Astrocyte of the hippocampus (primary cell): ENCODE data around the gene USP31.
A peak's percentile ranks its signal among the peaks of the same experiment; 100 is the strongest.
"Not testable (repeated sequence)": the region's sequence is repeated elsewhere in the genome, so short reads cannot be mapped to it uniquely, and the experiment has no call there.

ENCODE experiments used
- DNase-seq: peaks from one replicate; pipeline ENCODE4 v3.0.0; 2011; ENCODE audit warnings: low read depth, low spot score

Gene USP31

DNA sequence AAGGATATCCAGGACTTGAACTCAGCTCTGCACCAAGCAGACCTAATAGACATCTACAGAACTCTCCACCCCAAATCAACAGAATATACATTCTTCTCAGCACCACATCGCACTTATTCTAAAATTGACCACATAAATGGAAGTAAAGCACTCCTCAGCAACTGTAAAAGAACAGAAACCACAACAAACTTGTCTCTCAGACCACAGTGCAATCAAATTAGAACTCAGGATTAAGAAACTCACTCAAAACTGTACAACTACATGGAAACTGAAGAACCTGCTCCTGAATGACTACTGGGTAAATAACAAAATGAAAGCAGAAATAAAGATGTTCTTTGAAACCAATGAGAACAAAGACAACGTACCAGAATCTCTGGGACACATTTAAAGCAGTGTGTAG lies 52.8 kb downstream of the USP31 start:
- DNase-seq = not testable (repeated sequence)

GRCh38 chr16:23094136-23094535 lies 55.1 kb downstream of the USP31 start:
- not testable (repeated sequence) for DNase-seq

GRCh38 chr16:23092801-23093117 lies 56.5 kb downstream of the USP31 start:
- no peak for DNase-seq

DNA sequence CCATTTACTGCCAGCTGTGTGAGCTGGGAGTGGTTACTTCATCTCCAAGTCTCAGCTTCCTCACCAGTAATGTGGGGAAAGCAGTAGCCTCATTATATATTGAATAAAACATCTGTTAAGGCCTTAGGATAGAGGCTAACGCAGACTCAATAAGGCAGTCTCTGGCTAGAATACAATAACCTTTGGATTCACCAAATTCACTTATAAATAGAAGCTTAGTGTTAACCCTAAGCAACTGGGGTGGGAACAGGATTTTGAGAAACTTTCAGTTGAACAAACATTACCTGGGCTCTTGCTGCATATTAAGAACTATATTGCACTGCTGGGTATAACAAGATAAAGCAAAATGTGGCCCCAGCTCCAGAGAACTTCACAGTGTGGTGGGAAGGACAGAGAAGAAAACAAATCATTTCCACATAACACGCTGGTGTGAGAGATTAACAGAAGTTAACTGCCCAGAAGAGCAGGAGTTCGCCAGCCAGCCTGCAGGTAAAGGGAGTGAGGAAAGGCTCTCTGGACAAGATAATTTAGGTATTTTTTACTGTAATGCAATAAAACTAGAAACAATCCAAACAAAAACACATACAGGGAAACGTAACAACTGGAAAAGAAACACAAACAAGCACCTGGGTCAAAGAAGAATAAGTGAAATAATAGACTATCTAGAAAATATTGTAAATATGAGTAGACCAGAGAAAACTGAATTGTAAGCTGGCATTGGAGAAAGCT lies 57.0 kb downstream of the USP31 start:
- DNase-seq = no peak

- no peak for DNase-seq
Observed at GRCh38 chr16:23089111-23089510, 60.1 kb downstream of the USP31 start.

DNA sequence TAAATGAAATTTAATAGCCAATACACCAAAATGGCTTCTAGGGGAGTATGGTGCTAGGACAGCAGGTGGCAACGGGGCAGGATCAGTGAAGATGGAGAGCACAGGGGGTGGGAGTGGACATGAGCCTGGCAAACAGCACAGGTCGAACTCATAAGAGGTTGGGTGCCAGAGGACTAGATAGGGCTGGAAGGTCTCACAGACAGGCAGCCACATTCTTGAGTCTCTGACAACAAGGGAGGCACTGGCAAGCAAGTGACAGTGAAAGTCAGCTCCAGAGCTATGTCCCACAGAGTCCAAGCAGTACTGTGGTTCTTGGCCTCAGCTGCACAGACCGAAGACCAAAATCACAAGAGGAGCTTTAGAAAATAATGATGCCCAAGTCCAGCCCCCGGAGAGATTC lies 61.2 kb downstream of the USP31 start:
- DNase-seq = no peak

DNA sequence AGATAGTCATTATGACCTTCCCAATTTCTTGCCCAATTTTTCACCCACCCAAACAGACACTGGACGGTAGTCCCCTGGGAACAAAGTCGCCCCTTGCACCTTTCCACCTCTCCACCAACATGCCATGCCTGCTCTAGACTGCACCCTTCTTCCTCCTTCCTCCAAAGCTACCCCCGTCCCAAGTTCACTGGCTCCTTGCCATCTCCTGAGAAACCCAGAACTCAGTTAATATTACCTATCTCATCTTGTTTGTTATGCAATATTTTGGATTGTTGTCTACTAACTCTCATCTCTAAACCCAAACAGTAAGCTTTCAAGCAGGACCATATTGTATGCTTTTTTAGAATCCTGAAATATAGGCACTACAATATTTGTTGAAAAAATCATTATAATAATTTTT lies 63.3 kb downstream of the USP31 start:
- no peak for DNase-seq

GRCh38 chr16:23082161-23082788 lies 67.0 kb downstream of the USP31 start:
- DNase-seq = peak; percentile 49

DNA sequence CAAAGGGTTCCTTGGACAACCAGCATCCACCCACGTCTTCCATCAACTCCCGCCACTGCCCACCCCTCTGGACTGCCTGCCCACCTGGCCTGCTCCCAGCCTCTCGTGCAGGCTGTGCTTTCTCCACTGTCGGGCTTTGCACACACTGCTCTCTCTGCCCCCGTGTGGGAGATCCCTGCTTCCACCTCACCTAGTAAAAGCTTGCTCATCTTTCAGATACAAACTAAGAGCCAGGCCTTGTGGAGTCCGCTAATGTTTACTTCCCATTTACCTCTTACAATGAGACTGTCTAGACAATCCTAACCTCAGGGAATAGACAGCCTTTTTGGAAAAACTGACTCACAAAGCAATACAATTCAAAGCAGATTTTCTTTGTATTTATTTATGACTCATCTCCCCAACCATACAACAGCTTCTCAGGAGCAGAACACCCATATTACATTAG lies 67.6 kb downstream of the USP31 start:
- peak; percentile 65 for DNase-seq

DNA sequence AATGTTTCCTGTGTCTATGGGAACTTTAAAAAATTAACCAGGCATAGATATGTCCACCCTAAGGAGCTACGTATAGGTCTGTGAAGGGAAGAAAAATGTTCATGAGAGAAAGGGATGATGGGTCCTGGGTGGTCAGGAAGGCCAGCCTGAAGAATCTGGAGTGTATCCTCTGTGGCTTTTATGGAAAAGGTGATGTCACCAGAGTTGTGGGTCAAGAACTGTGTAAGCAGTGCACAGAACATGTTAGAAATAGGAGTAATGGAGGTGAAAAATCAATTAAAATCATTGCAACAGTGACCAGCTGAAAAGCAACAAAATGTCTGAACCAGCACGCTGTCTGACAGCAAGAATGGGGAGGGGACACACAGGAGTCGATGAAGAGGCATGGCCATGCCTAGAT lies 68.5 kb downstream of the USP31 start:
- no peak for DNase-seq

DNA sequence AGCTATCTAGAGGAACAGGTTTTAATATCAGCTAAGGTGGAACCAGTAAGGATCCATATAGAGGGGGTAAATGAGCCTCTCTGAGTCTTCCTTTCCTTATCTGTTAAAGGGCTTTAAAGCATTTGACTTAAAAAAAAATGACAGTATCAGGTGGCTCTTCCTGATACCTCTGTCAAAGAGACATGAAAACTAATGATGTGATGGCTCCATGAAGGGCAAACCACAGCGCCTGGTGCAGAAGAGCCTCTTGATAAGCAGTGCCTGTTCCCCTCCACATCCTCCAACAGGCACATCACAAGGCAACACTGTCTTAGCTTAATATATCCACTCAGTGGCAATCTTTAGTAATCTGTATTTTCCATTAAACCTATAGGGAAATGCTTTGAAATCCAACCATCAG lies 68.9 kb downstream of the USP31 start:
- DNase-seq = no peak

- no peak for DNase-seq
Observed at GRCh38 chr16:23079675-23080301, 69.5 kb downstream of the USP31 start.

GRCh38 chr16:23074423-23074822 lies 74.8 kb downstream of the USP31 start:
- DNase-seq = no peak

DNA sequence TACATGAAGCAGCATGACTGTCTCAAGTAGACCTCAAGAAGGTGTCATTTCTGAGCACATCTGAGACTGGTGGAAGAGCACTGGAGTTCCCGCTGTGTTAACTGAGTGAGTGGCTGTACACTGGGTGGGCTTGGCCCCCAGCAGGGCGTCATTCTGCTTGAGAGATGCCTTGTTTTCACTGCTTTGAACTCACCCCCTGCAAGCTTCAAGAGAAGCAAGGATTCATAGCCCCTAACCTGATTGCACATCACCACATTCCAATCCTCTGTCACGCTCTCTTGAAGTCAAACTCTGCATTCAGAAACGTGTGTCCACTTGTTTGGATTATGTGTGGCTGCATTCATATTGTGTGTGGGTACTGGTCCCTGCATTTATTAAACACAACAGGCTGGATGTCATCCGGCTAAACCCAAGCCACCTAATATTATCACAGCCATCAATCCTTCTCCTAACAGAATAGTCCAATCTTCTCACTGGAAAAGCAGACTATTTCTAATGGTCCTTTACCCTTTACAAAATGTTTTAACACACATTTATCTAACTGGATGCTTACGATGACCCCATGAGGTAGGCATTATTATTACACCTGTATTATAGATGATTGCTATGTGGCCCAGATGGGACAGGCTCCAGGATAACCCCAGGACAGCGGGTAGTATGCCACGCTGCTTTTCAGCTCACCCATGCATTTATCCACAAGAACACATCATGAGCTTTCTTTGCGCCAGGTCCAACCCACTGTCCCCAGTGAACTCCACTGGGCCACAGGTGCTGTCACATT lies 76.3 kb downstream of the USP31 start:
- DNase-seq = peak; percentile 37

- DNase-seq = peak; percentile 74
Observed at GRCh38 chr16:23072084-23072599, 77.1 kb downstream of the USP31 start.

- peak; percentile 54 for DNase-seq
Observed at GRCh38 chr16:23071196-23072083, 77.8 kb downstream of the USP31 start.

DNA sequence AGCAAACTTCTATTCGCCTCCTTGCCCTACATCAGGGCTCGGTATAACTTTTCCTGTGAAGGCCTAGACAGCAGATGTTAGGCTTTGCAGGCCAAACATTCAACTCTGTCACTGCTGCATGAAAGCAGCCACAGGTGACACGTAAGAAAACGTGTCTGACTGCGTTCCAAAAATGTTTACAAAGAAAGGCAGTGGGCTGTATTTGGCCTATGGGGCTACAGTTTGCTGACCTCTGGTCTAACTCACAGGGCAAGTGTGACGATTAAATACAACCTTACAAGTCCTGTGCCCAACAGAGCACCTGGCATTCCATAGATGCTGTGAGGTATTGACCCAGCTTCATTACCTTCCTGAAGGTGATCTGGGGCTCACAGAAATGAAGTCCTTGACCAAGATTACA lies 79.4 kb downstream of the USP31 start:
- no peak for DNase-seq

- DNase-seq = no peak
Observed at GRCh38 chr16:23068079-23068736, 81.0 kb downstream of the USP31 start.

DNA sequence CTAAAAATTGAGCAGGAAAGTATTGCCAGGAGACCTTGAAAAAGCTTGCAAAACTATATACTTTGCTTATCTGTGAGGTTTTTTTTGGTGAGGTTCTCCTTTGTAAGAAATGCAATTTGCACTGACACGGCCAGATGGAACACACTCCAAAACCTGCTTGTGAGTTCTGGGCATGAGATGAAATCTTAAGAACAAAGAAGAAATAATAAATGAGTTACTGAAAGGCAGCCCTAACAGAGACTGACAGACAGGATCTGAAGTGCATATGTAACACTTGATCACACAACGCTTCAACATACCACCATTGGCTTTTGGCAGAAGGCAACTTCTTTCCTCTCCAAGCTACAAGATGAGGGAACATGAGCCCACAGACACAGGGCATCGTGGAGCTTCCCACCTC lies 82.6 kb downstream of the USP31 start:
- DNase-seq = no peak

- DNase-seq = no peak
Observed at GRCh38 chr16:23064639-23065038, 84.6 kb downstream of the USP31 start.

DNA sequence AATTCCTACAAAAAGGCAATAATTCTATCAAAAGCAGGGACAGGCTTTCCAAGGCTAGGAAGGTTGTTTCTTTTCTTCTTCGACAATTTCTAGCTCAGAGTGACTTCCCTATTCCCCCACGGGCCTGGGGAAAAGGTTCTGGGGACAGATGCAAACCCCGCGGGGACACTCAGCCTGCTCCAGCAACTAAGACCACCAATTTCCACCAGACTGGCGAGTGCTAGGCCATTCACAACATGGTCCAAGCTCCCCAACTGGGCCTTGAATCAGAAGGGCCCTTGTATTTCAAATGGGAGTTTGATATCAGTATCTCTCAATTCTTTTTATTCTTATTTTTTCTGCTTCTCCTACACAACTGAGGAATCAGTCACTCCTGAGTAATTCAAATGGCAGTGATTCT lies 86.7 kb downstream of the USP31 start:
- DNase-seq = no peak
